Measurements from ENCODE around the gene LTB4R2. TPM values are rescaled to one million over a fixed set of nuclear protein-coding genes. Genes with fewer than 3 reads are reported as not detected.
A peak's percentile ranks its signal among the peaks of the same experiment; 100 is the strongest.

The LTB4R2 gene
- total and polyA plus RNA-seq, 2 donors (not counting 3 experiments of a cell fraction or from before 2014, with no cell fraction given), result 5.5 to 13.1 TPM

DNA sequence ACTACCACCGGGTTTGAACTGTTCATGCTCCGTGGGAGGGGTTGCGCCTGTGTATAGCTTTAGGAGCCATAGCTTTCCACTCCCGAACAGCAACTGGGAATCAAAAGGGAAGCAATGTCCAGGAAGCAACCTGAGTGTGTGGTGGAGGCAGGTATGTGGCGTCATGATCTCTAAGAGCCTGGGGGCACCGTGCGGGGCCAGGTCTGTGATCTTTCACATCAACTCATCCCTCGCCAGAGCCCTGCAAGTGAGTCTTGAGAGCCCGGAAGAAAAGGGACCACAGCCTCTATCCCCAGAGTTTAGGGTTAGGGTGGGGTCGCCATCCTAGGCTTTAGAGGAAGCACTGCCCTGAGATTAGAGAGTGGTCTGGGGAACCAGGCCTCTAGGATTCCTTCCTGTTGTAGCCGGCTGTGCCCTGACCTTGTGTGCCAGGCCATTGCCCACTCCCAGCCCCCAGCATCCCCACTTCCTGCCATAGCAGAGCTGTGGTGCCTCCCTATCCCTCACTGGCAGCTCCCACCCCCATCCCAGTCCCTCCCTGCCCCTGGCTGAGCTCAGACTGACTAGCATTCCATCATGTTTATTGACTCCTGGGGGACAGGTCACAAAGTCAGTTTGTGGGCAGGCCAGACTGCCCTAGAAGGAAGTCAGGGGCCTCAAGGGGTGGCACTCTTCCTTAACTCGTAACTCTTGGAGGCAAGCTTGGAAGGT lies 25.7 kb downstream of the LTB4R2 start:
- FAIRE-seq (no peak), DNase-seq (ENCODE audit: low read depth, low spot score) (peak; percentile 41)
- Histone ChIP-seq H3K9me3 (replicated peaks; ENCODE audit: control insufficient read depth, insufficient read depth, low read length) (no peaks in the 10 kb centered on the region), H2AFZ (ENCODE audit: low read depth, low read length) (peak overlapping the region; percentile 83), H3K4me3 (replicated peaks in 1 of 3; ENCODE audit: insufficient read depth in 1 of 3, low read depth in 1 of 3, low read length in 3 of 3) (peak overlapping the region in 2 of 3 experiments; percentile 70 to 83), H3K9me1 (replicated peaks; ENCODE audit: control insufficient read depth, extremely low read depth, insufficient read depth, low read length) (no peaks in the 10 kb centered on the region), H3K9ac (replicated peaks; ENCODE audit: extremely low read depth, insufficient read depth, low read length) (peak overlapping the region; percentile 80), H3K27ac (ENCODE audit: insufficient read depth, low read depth, low read length) (peak overlapping the region; percentile 59), H3K79me2 (ENCODE audit: control insufficient read depth, insufficient read depth, low read length) (no peaks in the 10 kb centered on the region), H3K4me1 (ENCODE audit: control insufficient read depth, extremely low read depth, insufficient read depth, low read length) (peaks cover 37% of the 10 kb centered on the region), H3K4me2 (ENCODE audit: insufficient read depth, low read length) (peak overlapping the region; percentile 89), H3K36me3 (ENCODE audit: control insufficient read depth in 2 of 2, extremely low read depth in 1 of 2, insufficient read depth in 2 of 2, low read length in 2 of 2) (peaks cover 0 to 5% of the 10 kb centered on the region in 2 experiments), H3K27me3 (ENCODE audit: control insufficient read depth in 2 of 2, insufficient read depth in 2 of 2, low read length in 2 of 2) (peaks cover 2 to 3% of the 10 kb centered on the region in 2 experiments), H4K20me1 (replicated peaks; ENCODE audit: control insufficient read depth, extremely low read depth, insufficient read depth, low read length) (no peaks in the 10 kb centered on the region)
- ChIA-PET CTCF (interaction anchor here (0.7 to 20.1 kb wide), 7 partner anchors 7 to 98 kb away, joined by 3 to 811 read pairs (median 20); partner anchors contain the start of genes CBLN3, KHNYN and NFATC4), POLR2A (interaction anchor here (1.0 kb wide), 1 partner anchor 96 kb away, joined by 4 read pairs; no protein-coding TSS in a partner anchor)
- BruUV-seq (replicated peaks), result no TSS peak
- TF ChIP-seq JUN (IDR thresholded peaks at IDR 0.05; ENCODE audit: borderline replicate concordance, insufficient read depth, insufficient read length, low read depth) (no peak), POLR2AphosphoS5 (IDR thresholded peaks at IDR 0.05; ENCODE audit: insufficient read depth, low read depth, low read length) (peak; percentile 44), MYC (IDR thresholded peaks at IDR 0.05; ENCODE audit: low read depth, low read length) (no peak), EZH2 (IDR thresholded peaks at IDR 0.05; ENCODE audit: borderline replicate concordance, low read depth, low read length, severe bottlenecking) (no peak), POLR2A (IDR thresholded peaks at IDR 0.05; ENCODE audit: low read depth, low read length) (peak; percentile 24), GATA2 (IDR thresholded peaks at IDR 0.05; ENCODE audit: insufficient read depth, insufficient read length, low read depth, low read length) (no peak), FOS (IDR thresholded peaks at IDR 0.05; ENCODE audit: borderline replicate concordance, insufficient read depth, low read length) (no peak)
- TF ChIP-seq, protein P1, sequence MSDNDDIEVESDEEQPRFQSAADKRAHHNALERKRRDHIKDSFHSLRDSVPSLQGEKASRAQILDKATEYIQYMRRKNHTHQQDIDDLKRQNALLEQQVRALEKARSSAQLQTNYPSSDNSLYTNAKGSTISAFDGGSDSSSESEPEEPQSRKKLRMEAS (IDR thresholded peaks at IDR 0.05; ENCODE audit: insufficient read depth, insufficient read length), result no peak
- TF ChIP-seq, protein P2, sequence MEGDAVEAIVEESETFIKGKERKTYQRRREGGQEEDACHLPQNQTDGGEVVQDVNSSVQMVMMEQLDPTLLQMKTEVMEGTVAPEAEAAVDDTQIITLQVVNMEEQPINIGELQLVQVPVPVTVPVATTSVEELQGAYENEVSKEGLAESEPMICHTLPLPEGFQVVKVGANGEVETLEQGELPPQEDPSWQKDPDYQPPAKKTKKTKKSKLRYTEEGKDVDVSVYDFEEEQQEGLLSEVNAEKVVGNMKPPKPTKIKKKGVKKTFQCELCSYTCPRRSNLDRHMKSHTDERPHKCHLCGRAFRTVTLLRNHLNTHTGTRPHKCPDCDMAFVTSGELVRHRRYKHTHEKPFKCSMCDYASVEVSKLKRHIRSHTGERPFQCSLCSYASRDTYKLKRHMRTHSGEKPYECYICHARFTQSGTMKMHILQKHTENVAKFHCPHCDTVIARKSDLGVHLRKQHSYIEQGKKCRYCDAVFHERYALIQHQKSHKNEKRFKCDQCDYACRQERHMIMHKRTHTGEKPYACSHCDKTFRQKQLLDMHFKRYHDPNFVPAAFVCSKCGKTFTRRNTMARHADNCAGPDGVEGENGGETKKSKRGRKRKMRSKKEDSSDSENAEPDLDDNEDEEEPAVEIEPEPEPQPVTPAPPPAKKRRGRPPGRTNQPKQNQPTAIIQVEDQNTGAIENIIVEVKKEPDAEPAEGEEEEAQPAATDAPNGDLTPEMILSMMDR (IDR thresholded peaks at IDR 0.05; ENCODE audit: extremely low read depth in 1 of 2, insufficient read depth in 1 of 2, low read depth in 1 of 2, low read length in 2 of 2), result no peak
- intact Hi-C loops (cut with micrococcal nuclease) (loop anchor here (2.0 kb wide), 1 partner anchor 53 kb away; no protein-coding TSS in a partner anchor), dilution Hi-C loops (cut with MboI; ENCODE audit: extremely low pct_ligation_motif_present, low sequenced_read_pairs) (no loop called here)

All from endothelial cell of umbilical vein (primary cell).